ENCODE results near the gene ANTKMT. TPM values are rescaled to one million over a fixed set of nuclear protein-coding genes. Genes with fewer than 3 reads are reported as not detected.
"Not testable (repeated sequence)": the region's sequence is repeated elsewhere in the genome, so short reads cannot be mapped to it uniquely, and the experiment has no call there.

Gene ANTKMT
- polyA plus RNA-seq, 5 donors = 5.3 to 22.5 (median 10.8) TPM

GRCh38 chr16:711548-712320 is 9.2 kb upstream of the ANTKMT start:
- peak; percentile 48 to 55 for DNase-seq

GRCh38 chr16:712740-713250 is 8.2 kb upstream of the ANTKMT start:
- not testable (repeated sequence) for DNase-seq

- no peak for DNase-seq
Observed at GRCh38 chr16:714079-714478, 6.9 kb upstream of the ANTKMT start.

DNA sequence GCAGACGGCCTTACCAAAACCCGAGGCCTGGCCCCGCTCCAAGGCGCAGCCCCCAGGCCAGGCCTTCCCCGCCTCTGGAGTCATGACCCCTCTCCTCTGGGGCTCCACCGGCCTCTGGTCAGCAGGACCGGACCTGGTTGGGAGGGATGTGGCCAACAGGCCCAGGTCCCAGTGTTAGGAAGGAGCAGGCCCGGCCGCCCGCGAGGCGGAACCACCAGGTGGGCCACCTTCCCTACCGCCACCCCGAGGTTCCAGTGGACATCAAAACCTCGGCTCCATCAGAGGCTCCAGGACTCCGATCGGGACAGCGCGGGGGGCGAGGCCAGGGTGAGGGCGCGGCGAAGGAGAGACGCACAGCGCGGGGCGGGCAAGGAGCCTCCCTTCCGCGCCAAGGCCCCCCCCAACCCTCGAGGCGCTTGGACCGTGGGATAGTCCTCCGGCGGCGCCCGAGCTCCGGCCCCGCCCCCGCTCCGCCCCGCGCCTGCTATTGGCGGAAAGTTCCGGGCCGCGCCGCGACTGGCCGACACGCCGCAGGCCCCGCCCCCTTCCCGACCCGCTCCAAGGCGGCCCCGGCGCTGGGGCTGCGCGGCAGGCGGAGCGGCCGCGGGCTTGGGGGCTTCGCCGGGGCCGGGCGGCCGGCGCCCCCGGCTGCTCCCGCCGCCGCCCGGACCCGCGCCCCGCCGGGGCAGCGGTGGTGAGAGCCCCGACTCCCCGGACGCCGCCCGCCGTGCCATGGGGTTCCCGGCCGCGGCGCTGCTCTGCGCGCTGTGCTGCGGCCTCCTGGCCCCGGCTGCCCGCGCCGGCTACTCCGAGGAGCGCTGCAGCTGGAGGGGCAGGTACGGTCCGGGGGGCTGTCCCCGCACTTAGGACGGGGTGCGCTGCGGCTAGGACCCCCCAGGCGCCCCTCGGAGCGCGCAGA is 6.1 kb upstream of the ANTKMT start, which contains the start of gene METRN:
TSS of gene METRN (plus strand) at position 561 of the 919 bp plus-strand sequence. CDS start at position 733, 172 bp downstream.
- peak; percentile 85 to 90 for DNase-seq

GRCh38 chr16:715477-716199 is 5.3 kb upstream of the ANTKMT start:
- DNase-seq = no peak

- peak in 1 of 2 donors; percentile 53 for DNase-seq
Observed at GRCh38 chr16:716200-716568, 4.8 kb upstream of the ANTKMT start.

DNA sequence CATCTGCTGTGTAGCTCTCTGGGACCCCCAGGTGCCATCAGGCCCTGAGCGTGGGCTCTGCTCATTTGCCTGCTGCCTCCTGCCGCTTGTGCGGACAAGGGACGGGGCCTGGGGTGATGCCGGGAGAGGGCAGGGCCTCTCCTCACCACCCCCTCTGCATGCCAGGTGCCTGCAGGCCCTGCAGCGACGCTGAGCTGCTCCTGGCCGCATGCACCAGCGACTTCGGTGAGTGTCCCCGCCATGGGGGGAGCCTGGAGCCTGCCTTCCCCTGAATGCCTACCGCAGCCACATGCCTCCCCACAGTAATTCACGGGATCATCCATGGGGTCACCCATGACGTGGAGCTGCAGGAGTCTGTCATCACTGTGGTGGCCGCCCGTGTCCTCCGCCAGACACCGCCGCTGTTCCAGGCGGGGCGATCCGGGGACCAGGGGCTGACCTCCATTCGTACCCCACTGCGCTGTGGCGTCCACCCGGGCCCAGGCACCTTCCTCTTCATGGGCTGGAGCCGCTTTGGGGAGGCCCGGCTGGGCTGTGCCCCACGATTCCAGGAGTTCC is 4.1 kb upstream of the ANTKMT start:
- DNase-seq = no peak

DNA sequence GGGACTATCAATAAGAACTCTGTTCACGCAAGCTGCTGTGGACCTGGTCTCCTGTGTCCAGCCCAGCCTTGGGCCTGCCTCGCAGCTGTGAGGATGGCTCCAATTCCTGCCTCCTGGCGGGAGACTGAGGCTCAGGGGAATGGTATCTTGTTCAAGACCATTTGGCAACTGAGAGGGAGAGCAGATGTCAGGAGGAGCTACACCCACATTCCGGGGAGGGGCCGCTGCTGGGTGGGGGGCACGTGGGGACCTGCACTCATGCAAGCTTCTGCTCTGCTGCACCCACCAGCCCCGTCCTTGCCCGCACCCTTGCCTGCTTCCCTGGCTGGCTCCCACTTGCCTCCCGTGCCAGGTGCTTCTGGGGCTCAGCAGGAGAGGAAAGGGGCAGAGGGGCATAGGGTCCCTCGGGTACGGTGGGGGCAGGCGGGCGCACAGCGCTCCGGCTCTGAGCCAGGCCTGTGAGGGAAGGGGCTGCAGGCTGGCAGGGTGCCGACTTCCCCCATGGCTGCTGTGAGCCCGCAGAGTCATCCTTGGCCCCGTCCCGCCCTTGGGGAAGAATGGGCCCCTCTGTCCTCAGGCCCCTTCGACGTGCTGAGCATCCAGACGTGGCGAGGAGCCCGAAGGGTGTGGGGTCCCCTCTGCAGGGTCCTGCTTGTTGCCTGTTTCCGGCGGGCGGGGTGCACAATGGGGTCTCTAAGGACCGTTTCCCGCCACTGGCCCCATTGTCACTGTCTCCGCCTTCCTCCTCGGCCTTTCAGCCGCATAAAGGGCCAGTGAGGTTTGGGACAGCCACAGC is 3.3 kb upstream of the ANTKMT start:
- DNase-seq = no peak

DNA sequence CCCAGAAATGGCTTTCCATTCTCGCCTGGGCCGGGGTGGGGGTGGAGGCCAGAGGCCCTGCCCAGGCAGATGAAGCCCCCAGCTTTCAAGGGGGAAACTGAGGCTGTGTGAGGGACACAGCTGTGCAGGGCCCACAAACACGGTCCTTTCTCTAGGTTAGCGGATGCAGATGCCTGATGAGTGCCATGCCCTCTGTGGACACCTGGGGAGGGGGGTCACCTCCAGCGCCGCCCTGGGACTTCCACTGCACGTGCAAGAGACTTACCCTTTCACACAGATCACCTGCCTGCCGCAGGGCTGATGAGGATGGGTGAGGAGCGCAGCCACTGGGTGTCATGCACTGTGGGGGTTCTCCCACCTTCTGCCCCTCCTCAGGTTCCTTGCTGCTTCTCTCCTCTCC is 2.6 kb upstream of the ANTKMT start:
- no peak for DNase-seq

GRCh38 chr16:718922-719321 is 2.0 kb upstream of the ANTKMT start:
- DNase-seq = no peak

- DNase-seq = no peak
Observed at GRCh38 chr16:719815-720446, 1.0 kb upstream of the ANTKMT start.

DNA sequence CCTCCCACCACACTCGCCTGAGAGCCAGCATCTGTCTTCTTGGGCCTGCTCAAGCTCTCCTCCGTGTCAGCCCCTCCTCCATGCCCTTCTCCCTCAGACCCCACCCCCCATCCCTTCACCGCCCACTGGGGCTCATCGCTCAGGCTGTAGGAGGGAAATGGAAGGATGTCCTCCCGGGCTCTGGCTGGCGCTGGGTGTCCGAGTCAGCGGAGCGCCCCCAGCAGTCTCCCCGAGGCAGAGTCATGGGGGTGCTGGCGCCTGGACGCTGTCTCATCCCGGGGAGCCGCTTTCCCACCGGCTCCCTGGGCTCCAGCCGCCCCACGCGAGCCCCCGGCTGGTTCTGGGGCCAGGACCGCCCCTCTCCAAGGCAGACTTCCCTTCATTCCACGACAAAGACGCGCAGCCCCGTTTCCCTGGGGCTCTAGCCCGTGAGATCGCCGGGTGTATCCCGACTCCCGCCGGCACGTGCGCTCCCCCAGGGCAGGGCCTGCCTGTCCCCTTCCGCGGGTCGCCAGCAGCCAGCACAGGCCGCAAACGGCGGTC is 428 bp upstream of the ANTKMT start:
- peak; percentile 58 to 62 for DNase-seq

- DNase-seq = no peak
Observed at GRCh38 chr16:721765-722540, 1.0 kb downstream of the ANTKMT start.

DNA sequence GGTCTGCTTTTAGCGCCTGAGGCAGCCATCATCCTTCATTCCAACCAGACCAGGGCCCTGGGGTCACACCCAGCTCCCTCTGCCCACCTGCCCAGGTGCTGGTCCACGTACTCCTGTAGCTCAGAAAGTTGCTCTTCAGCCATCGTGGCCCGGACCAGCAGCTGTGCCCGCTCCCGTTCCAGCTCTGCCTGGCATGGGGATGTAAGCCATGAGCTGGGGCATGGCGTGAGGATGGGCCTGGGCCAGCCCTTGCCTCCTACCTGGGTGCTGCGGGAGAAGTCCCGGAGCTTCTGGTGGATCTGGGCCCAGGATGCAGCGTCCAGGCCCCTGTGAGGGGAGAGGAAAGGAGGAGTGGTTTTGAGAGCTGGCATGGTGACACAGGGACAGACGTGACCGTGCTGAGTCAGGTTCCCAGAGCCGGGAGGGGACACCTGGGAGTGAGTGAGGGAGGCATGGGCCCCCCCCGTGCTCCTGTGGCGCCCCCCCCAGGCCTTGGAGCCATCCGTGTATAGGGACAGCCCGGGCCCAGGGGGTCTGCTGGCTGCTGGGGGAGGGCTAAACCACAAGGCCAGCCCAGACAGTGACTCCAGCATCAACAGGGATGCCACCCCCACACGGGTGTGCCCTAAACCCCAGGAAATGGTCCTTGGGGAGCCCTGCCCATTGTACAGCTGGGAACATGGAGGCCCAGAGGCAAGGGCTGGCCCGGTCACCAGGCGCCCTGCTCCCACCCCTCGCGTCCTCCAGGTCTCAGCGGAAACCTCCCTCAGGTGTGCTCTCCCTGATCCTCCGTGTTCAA is 2.1 kb downstream of the ANTKMT start:
- no peak for DNase-seq

- DNase-seq = no peak
Observed at GRCh38 chr16:723695-724094, 2.7 kb downstream of the ANTKMT start.

DNA sequence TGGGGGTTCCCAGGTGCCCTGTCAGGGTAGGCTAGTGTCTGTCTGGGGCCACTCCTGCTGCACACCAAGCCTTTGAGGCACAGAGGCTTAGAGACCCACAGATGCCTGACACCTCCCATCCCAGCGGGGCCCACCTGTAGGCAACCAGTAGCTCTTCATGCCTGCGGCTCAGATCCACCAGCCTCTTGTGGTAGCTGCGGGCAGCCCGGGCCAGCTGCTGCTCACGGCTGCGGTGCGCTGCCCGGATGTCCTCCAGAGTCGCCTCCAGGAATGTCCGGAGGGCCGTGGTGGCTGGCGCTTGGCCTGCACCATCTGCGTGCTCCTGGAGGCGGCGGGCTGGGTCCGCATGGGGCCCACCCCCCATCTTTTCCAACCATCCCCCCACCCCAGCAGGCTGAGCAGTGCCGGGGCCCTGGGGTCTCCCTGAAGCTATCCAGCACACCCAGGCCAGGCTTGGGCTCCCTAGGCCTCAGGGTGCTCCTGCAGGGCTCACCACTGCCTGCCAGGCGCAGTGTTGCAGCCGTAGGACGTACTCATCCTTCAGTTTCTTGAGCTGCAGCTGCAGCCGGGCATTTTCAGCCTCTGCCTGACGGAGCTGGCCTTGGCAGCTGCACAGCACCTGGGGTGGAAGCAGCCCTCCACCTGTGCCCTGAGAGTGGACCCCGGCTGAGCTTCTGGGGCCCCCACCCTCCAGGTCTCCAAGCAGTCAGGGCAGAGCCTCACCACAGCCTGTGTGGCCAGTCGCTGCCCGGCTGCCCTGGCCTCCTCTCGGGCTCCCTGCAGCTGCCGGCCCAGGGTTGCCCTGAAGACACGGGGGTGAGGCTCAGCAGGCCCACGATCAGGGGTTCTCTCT is 3.5 kb downstream of the ANTKMT start:
- no peak for DNase-seq

GRCh38 chr16:725041-725376 is 4.1 kb downstream of the ANTKMT start:
- DNase-seq = no peak

Data from right lung (tissue), 5 donors.